NCI-H2107 (cell line): ENCODE results near the gene GOLGA1.
"Not testable (repeated sequence)": the region's sequence is repeated elsewhere in the genome, so short reads cannot be mapped to it uniquely, and the experiment has no call there.

ENCODE experiments used
- DNase-seq: peaks from one replicate; lab custom pipeline; 2025; lab: John Stamatoyannopoulos, UW

GOLGA1 gene

DNA sequence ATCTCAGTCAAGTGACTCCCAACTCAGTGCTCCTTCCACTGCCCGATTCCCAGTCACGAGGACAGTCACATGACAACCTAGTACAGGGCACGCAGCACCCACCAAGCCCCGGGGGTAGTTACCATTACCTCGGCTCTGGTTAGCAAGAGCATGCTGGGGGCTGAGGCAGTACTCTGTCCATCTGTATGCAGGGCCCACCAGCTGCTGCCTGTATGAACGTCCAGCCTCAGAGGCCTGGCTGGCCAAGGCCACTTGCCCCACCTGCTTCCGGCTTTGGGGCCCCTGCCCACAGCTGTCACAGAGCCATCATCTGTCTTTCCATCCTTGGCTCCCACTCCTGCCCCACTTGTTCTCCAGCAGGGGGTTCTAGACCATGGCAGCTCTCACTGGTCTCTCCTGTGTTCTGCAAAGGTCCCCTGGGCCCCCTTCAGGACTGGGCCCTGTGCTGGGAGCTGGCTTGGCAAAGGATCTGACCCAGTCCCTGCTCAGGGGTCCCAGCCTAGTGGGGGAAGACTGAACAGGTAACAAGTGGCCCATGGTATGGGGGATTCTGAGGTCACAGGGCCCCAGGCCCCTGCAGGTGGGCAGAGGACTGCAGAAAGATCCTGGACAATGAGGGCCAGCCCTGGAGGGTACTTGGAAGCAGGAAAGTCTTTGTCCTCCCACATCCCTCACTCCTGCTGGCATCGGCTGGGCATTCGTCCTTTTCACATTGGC lies 82.4 kb downstream of the GOLGA1 start:
- no peak for DNase-seq

DNA sequence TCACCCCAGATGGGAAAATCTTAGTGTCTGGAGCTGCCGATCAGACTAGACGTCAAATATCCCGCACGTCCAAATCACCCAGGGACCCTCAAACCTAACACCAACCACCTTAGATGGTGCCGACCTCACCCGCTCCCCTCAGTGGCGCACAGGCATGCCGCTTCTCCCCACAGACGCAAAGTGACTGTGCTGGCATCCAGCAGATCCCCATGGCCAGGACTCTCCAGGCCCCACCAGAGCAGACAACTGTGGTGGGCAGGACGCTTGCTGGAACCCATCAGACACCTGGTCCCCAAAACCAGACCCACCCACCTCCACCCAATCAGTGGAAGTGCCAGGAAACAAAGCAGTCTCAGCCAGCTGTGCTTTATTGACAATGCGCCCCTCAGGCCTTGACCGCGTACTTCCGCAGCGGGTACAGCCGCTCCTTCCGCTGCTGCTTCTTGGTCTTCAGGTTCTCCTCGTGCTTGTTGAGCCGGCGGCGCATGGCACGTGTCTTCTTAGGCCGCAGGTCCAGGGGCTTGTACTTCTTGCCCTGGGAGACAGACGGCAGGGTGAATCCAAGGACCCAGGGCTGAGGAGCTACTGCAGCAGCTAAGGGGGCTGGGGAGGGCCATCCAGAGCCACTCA lies 83.2 kb downstream of the GOLGA1 start:
- no peak for DNase-seq

DNA sequence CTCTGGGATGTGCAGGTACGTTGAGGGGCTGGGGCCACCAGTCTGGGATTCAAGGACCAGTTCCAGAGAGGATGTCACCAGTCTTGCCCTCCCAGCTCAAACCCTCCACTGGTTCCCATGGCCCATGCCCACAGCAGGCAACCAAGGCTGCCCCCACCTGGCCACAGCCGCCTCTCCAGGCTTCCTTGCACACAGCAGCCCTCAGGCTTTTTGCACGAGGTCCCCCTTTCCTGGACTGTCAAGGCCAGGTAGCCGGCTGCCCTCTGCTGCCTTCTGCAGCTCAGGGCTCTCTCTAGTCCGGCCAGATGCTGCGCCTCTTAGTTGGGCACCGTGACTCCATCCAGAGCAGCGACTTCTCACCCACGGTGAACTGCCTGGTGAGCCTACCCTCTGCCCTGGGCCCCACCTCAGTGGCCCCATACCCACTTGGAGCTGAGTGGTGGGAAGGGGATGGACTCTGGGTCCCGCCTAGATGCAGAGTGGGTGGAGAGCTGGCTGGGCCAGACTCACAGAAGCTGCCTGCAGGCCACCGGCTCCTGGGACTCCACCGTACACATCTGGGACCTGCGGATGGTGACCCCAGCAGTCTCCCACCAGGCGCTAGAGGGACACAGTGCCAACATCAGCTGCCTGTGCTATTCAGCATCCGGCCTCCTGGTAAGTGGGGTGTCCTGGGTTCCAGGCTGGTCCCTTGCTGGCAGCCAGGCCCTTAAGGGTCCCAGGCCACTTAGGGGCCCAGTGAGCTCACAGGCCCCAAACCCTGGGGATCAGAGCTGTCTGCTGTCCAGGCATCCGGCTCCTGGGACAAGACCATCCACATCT lies 84.7 kb downstream of the GOLGA1 start:
- no peak for DNase-seq

DNA sequence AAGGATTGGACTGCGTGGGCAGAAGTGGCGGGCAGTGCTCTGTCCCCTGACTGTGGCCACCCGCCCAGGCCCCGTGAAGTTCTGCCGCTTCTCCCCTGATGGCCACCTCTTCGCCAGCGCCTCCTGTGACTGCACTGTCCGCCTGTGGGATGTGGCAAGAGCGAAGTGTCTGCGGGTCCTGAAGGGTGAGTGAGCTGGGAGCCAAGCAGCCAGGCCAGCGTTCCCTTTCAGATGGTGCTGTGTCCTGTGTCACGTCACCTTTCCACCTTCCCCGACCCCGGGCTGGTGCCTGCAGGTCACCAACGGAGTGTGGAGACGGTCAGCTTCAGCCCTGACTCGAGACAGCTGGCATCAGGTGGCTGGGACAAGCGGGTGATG lies 85.3 kb downstream of the GOLGA1 start:
- no peak for DNase-seq

DNA sequence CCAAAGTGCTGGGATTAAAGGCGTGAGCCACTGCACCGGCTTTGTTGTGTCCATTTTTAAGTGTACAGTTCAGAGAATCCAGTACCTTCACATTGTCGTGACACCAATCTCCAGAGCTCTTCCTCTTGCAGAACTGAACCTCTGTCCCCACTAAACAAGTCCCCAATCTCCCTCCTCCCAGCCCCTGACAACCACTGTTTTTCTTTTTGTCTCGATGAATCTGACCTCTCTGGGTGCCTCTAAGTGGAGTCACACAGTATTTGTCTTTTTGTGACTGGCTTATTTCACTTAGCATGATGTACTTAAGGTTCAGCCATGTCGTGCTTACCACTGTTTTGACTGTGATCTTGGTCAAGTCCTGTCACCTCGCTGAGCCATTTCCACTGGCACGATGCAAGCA lies 86.1 kb downstream of the GOLGA1 start:
- no peak for DNase-seq

DNA sequence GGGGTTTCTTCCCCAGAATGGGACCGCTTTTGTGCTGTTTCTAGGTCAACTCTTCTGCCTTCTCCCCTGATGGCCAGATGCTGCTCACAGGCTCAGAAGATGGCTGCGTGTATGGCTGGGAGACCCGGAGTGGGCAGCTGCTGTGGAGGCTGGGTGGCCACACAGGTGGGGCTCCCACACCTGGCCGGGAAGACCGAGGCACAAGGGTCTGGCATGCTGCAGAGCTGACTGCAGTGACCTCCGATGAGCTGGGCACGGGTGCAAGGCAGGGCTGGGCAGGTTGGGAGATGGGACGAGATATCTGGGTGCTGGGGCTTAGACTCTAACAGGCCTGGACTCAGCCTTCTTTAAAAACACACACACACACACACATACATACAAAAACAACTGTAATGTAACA lies 86.7 kb downstream of the GOLGA1 start:
- DNase-seq: no peak

DNA sequence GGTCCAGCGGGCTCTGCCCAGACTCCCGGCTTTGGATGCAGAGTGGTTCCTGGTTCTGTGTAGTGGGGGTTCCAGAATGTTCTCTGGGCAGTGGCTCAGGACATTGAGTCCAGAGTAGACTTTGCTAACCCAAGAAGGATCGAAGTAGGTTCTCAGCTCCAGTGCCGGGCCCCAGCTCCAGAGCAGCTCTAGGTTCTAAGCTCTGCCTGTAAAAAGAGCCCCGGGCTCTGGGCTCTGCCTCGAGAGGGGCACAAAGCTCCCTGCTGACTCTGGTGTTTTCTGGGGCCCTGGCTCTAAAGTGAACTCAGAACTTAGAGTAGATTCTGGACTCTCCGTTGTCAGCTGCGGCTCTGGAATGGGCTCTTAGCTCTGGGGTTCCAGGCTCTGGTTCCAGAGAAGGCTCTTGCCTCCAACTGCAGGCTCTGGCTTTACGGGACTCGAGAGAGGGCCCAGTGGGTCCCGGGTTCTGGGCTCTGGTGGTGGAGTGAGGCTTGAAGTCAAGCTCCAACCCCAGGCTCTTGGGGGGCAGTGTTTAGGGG lies 87.2 kb downstream of the GOLGA1 start:
- no peak for DNase-seq

DNA sequence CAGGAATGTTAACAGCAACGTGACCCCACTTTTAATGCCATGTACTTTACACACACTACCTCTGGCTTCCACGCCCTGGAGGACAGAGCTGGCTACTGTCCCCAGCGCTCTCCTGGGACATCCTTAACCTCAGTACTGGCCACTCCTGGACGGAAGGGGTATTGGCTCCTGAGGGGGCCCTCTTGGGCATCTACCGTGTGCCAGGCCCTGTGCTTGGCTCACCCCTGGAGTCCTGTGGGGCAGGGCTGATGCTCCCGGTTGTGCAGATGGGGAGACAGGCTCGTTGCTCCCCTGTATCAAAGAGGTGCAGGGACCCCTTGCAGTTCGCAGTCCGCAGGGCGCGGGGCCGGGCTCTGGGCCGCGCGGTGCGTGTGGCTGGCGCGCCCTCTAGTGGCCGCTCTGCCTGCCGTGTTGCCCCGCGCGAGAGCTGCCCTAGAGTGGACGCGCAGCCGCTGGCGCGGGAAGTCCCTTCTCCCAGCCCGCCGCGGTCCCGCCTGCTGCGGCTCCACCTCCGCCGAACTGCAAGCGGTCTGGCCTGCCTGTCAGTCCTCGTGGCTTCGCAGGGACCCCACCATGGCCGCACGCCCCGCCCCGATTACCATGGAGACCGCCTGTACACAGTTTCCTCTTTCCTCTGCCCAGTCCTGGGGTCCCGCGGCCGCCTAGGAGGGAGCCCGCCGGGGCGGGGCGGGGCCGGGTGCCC lies 87.9 kb downstream of the GOLGA1 start, which contains the start of gene WDR38:
WDR38 (plus strand) TSS at position 632 of the 703 bp plus-strand sequence. CDS start 72 bp downstream, outside the sequence.
- no peak for DNase-seq

DNA sequence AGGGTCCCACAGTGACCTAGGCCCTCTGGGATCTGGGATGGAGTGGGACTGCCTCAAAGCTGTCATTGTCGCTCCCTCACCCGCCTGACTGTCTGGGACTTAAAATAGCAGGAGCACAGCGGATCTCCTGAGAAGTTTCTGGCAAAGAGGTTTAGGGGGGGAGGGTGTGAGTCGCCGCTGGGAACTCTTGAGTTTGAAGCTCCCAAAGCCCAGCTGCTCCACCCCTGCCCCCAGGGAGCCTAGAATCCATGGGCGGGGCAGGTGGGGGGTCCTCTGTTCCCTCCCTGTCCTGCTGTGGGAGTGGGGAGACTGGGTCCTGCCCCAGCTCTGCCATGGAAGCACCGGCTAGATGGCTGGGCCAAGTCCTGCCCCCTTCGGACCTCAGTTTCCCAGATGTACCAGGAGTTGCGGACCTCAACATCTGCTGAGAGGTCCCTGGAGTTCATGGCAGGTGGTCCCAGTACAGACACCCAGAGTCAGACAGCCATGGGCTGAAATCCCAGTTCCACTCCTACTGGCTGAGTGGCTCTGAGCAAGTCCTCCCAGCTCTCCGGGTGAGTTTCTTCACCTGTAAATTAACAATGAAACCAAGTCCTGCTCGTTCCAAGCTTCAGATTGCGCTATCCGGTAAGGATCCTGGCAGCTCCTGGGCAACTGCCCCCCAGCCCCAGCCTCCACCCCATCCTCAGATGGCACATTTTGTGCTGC lies 88.6 kb downstream of the GOLGA1 start:
- DNase-seq: no peak

DNA sequence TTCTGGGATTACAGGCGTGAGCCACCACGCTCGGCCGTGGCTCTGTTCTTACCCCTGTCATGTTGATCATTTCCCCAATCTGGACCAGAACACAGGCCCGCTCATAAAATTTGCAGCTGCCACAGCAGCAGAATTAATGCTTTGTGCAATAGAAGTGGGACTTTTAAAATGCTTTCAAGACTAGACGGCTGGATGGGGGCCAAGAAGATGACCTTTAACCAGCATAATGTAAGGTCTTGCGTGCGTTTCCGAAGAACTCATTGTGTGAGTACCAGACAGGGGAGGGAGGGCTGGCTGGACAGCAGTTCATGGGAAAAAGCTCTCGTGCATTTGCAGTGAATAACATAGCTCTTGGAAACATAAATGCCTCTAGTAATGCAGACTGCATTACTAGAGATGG lies 91.1 kb downstream of the GOLGA1 start:
- DNase-seq: no peak

DNA sequence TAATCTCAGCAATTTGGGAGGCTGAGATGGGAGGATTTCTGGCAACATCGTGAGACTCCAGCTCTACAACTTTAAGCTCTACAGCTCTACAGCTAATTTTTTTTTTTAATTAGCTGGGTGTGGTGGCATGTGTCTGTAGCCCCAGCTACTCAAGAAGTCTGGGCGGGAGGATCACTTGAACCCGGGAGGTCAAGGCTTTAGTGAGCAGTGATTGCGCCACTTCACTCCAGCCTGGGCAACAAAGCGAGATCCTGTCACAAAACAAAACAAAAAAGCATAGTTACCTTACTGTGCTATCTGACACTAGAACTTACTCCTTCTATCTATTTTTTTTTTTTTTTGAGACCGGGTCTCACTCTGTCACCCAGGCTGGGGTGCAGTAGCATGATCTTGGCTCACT lies 93.9 kb downstream of the GOLGA1 start:
- DNase-seq: no peak

DNA sequence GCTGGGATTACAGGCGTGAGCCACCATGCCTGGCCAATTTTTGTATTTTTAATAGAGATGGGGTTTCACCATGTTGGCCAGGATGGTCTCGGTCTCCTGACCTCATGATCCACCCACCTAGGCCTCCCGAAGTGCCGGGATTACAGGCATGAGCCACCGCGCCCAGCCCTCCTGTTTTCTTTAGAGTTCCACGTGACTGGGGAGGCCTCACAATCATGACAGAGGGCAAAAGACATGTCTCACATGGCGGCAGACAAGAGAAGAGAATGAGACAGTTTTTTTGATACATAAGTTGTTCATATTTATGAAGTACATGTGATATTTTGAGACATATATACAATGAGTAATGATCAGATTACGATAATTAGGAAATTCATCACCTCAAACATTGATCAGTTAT lies 94.4 kb downstream of the GOLGA1 start:
- not testable (repeated sequence) for DNase-seq

DNA sequence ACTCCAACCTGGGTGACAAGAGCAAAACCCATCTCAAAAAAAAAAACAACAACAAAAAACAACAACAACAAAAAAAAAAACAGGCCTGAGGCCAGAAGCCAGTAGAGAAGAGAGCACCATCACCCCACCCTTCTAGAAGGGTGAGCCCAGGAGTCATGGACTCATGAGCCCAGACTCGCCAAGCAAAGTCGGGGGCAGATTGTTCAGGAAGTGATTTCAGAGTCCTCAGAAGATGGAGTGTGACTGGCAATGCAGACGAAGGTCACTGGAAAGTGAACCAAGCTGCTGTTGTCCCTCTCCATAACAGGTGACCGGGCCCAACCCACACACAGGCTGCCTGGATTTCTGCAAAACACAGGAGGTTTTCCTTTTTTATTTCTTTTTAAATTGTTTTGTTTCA lies 96.6 kb downstream of the GOLGA1 start:
- no peak for DNase-seq

DNA sequence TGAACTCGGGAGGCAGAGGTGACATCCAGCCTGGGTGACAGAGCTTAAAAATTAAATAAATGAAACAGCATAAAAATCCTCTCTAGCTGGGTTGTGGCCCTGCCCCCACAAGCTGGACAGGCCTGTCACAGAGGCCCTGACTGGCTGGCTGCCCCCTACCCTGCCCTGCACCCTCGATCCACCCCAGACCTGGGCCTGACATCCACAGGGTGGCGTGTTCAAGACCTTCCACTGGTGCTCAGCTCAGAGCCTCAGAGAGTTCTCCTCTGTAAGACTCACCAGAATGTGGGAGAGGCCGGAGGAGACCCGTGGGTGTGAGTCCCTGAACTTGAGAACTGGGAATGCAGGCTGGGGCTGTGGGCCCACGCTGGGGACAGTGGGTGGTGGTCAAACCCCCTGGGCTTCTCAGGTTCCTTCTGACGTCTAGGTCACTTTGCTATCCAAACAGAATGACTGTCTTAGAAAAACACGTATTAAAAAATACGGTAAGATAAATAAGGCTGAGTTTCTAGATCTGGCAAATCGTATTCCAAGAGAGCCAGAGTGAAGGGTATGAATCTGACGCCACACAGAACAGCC lies 97.3 kb downstream of the GOLGA1 start:
- no peak for DNase-seq

DNA sequence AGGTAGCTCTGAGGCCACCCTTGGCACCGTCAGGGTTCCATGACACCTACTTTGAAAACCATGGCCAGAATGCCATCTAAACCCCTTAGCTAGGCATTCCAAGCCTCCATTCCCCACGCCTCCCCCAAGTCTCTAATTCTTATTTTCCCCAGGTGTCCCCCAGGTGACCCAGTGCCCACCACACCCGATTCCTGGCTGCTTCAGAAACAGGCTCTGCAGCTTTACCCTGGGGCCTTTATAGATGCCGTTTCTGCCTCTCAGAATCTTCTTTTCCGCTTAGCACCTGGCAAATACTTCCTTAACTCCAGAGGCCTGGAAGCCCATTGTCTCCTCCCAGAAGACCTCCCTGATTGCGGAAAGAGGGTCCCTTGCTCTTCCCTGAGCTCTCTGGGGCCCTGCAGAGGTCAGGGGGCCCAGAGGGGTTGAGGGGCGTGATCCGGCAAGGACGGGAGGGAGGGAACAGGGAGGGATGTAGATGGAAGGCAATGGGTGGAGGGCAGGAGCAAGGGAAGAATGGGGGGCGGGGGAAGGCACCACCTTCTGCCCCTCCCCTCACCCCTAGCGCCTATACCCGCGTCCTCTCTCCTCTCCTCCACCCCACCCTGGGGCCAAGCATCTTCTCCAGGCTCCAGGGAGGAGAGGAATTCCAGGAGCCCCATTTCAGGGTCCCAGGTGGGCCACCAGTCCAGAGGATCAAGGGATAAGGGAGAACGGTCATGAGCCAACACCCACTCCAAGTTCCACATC lies 99.6 kb downstream of the GOLGA1 start:
- no peak for DNase-seq

DNA sequence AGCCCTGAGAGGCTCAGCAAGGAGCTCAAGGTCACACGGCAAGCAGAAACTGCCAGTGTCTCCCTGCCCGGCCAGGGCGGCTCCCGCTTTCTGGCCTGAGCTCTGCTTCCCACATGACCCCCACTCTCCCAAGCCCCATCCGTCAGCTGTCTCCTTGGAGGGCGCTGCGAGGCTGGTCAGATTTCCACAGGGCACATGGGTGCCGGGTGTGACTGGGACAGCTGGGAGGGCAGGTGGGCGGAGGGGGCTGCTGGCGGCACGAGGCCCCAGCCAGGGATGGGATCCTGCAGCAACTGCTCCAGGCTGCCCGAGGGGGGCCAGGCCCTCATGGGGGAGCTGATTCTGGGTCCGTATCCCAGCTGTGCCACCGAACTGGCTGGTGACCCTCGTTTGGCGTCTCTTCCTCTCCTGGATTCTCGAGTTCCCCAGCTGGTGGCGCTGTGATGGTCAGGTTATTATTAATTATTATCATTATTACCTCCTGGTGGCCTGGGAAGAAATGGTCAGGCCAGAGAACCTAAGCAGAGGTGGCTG lies 100.5 kb downstream of the GOLGA1 start:
- no peak for DNase-seq

DNA sequence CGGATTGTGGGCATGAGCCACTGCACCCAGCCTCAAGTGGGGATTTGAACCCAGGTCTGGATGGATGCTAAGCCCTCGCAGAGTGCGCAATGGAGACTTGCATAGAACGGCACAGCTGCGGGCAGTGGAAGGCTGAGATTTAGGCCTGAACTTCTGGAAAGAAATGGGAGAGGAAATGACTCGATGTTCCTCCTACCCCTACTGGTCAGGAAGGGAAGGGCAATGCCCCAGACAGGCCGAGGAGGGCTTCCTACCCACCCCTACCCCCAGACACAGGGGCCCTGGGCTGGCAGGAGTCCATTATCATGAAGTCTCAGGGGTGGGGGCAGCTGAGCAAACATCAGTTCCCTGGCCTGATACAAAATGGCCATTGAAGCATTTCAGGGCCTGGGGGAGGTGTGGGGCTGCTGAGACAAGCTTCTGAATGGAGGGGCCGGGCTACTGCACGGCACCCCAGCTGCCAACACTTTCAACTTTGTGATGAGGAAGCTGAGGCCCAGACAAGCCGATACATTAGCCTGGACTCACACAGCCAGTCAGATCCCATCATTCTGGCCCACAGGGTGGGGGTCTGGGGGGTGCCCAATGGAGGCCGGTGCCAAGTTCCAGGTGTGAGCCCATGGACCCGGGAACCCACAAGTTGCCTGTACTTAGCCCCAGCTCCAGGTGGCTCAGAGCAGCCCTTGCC lies 101.1 kb downstream of the GOLGA1 start:
- DNase-seq: no peak

DNA sequence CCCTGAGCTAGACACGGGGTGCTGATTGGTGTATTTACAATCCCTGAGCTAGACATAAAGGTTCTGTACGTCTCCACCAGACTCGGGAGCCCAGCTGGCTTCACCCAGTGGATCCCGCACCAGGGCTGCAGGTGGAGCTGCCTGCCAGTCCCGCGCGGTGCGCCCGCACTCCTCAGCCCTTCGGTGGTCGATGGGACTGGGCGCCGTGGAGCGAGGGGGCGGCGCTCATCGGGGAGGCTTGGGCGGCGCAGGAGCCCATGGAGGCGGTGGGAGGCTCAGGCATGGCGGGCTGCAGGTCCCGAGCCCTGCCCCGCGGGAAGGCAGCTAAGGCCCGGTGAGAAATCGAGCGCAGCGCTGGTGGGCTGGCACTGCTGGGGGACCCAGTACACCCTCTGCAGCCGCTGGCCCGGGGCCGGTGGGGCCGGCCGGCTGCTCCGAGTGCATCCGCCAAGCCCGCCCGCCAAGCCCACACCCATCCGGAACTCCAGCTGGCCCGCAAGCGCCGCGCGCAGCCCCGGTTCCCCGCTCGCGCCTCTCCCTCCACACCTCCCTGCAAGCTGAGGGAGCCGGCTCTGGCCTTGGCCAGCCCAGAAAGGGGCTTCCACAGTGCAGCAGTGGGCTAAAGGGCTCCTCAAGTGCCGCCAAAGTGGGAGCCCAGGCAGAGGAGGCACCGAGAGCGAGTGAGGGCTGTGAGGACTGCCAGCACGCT lies 102.2 kb downstream of the GOLGA1 start:
- DNase-seq: not testable (repeated sequence)

DNA sequence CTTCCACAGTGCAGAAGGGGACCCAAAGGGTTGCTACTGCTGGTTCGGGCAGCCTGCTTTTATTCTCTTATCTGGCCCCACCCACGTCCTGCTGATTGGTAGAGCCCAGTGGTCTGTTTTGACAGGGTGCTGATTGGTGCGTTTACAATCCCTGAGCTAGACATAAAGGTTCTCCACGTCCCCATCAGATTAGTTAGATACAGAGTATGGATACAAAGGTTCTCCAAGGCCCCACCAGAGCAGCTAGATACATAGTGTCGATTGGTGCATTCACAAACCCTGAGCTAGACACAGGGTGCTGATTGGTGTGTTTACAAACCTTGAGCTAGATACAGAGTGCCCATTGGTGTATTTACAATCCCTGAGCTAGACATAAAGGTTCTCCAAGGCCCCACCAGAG lies 102.8 kb downstream of the GOLGA1 start:
- DNase-seq: not testable (repeated sequence)
